CD4-positive, alpha-beta T cell treated with Interleukin-4 for 4 hours (primary cell): ENCODE data around the gene SYNPO.

ENCODE experiments used
- DNase-seq: peaks from one replicate; pipeline ENCODE4 v3.0.0-alpha.2; 2020

SYNPO gene

DNA sequence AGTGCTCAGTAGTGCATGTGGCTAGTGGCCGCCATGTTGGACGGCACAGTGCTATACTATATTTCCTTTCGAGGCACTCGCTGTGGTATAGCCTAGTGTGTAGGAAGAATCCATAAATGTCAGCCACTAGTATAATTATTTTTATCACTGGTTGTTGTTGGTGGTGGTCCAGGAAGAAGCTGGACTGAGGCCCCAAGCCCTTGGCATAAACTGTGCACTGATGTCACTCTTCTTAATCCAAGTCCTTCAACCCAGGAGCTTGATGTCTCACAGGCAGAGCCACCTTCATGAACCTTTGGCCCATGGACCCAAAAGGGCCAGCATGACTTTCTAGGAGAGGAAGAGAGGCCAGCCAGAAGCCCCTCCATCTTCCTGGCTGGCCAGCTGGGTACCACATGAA is 32.5 kb upstream of the SYNPO start:
- DNase-seq = no peak

DNA sequence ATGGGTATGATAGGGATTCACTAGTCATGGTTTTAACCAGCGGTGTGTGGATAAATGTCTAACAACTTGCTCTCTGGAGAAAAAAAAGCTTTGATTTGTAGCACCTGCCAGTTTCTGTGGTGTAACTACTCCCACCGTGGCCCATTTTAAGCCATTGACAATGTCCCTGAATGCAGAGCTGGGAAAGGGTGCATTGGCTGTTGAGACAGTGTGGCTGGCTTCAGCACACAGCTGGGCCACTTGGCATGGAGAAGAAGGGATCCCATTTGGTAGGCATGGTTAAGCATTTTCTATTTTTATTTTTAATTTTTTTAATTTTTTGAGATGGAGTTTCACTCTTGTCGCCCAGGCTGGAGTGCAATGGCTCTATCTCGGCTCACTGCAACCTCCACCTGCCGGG is 31.5 kb upstream of the SYNPO start:
- DNase-seq = no peak

DNA sequence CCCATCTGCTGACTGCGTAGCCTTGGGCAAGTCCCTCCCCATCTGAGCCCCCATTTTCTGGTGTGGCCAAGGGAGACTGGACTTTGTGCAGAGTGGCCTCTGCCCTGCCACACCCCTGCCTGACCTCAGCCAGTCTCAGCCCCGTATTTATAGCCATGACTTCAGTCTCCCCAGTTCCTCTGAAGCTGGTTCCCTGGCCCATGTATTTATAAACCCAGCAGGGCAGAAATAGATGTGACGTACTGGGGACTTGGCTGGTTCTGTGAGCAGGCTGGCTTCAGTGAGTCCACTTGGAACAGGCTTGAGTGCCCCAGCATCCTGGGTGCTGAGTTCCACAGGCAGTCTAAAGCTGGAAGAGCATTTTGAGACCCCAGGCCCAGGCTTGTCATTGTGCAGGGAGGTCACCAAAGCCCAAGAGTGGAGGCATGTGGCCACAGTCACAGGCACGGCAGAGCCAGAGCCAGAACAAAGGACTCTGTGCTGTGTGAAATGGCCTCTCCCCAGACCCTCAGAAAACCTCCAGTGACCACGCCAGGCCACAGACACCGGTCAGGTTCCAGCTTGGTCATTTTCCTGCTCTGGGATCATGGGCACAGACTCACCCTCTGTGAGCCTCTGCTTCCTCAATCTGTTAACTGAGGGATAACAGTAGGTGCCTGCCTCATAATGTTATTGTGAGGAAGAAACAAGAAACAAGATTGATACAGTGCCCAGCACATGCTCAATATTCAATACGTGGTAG is 30.4 kb upstream of the SYNPO start:
- DNase-seq = no peak

DNA sequence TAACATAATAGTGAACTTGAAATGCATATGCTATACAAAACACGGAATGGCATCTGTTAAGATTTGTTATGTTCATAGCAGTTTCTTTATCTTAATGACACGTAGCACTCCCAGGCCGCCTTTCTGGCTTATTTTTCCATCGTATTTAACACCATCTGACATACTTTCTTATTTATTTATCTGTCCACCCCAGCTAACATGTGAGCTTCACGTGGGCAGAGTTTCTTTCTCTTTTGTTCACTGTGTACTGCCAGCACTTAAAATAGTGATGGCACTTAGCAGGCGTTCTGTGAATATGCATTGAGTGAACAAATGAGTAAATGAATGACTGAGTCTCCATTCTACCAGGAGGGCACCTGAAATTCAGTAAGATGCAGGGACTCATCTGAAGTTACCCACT is 29.4 kb upstream of the SYNPO start:
- no peak for DNase-seq

DNA sequence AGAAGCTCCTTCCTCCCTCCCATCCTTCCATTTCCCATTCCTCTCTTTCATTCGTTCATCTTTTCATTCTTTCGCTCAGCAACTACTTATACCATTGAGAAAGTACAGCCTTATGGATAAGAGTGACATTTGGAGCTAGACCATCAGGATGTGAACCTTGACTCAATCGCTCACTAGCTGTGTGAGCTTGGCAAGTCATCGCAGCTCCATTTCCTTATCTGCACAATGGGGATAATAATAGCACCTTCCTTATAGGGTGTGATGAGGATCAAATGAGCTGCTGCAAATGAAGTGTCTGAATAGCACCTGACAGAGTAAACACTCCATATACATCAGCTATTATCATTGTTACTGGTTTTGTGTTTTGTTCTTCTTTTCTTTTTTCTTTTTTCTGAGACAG is 28.1 kb upstream of the SYNPO start:
- DNase-seq = no peak

DNA sequence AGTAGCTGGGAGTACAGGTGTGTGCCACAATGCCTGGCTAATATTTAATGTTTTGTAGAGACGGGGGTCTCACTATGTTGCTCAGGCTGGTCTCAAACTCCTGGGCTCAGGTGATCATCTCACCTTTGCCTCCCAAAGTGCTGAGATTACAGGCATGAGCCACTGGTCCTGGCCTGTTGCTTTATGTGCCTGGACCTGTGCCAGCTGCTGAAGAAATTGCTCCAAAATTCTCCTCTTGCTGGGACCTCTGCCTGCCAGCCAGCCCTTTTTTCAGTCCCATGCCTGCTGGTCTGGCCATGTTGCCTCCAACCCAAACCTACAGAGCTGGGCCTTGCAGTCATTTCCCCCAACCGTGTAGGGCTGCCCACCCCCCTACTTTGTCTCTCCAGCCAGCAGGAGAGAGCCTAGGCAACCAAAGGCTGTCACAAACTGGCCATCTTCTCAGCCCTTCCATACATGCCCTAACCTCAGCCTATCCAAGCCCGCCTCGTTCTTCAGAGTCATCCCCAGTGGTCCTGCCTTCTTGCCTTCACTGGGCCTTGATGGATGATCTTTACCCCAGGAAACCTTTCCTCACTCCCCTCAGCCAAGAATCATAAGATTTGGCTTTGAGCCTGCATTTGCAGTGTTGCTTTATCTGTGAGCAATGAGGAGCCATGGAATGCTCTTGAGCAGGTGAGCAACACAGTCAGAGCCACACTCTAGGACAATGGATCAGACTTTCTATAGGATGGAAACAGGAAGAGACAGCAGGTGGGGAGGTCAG is 27.4 kb upstream of the SYNPO start:
- DNase-seq = no peak

DNA sequence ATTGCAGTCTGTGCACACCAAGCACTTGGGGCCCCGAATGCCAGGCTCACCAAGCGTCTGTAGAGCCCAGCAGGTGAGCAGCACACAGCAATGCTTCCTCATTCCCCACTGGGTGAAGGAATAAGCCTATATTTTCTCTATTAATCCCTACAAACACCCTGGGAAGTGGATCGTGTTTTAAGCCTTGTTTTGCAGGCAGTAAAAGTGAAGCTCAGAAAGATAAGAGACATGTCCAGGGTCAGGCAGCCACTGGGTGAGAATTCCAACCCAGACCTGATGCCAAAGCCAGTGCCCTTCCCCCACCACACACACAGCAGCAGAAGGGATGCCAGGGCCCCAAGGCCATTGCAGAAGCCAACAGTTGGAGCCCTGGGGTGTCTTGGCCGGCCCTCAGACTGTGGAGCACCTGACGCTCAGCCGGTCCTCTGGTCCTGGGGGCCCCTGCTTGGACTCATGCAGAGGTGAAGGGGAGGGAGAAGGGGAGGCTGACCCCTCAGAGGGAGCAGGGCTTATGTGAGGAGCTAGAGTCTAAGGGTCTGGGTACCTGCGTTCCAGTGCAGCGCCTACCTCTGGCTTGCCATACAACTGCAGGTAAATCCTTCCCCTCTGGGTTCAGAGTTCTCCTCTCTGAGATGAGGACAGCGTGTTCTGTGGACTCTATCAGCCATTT is 26.3 kb upstream of the SYNPO start:
- no peak for DNase-seq

DNA sequence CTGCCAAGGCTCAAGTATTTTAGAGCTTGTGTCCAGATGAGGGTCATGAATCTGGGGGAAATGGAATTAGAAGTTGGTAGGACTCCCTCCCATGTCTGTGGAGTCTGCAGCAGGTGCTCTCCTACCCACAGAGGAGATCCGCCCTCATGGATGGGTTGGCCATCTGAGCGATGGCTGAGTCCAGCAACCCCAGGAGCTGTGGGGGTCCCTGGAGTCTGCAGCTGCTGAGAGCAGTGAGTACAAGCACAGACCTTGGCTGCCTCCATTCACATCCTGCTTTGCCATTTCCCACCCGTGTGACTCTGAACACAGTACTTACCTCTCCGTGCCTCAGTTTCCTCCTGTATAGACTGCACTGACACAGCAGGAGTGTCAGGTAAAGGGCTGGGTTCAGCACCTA is 25.8 kb upstream of the SYNPO start:
- no peak for DNase-seq

DNA sequence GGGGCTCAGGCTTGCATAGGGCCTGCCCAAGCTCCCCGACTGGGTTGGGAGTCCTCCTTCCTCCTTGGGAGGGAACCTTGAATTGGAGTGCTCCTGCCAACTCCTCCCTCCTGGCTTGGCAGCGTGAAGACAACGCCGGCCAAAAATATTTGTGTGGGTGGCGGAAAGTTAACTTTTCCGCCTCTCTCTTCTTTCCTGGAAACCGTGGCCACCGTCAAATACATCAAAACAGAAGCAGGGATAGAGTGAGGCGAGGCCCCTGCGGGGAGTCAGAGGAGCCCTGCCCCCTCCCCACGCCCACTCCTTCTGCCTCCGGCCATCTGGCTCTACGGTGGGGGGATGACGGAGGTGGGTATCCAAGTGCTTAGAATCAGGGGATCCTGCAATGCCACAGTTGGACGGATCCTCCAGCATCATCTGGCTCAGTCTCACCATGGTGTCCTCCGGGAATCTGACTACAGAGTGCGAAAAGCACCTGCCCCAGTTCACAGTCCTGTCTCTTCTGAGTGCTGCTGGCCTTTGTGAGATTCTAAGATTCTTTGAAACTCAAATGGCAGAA is 25.2 kb upstream of the SYNPO start:
- DNase-seq = no peak

DNA sequence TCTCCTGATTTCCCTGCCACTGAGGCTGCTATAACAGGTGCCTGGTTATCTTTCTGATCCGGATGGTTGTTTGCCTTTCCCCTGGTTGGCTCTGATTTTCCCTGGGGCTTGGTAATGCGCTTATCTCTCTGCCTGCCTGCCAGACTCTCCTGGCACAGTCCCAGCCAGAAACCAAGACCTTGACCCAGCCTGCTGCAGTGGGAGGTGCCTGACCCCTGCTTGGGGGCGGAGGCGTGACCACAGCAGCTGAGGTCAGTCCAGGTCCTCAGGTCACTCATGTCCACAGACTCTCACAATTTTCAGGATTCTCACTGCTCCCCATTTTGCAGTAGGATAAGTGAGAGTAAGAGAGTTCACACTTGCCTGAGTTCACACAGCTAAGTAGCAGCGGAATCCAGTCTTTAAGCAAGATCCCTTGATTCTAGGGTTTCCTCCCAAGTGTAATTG is 24.4 kb upstream of the SYNPO start:
- no peak for DNase-seq

DNA sequence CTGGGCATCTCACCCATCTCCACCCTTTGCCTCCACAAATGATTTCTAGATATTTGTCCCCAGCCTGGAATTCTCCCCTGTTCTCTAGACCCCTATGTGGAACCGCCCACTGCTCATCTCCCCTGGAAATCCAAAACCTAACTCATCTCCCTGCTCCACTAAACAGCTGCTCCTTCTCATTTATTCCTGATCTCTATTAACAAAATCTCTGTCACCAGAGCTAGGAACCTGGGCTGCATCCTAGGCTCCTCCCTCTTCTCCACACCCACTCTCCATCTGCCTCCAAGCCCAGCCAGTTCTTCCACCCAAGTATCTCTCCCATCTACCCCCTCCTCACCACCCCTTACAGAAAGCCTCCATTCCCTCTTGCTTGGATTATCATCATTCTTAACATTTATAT is 24.0 kb upstream of the SYNPO start:
- DNase-seq = no peak

DNA sequence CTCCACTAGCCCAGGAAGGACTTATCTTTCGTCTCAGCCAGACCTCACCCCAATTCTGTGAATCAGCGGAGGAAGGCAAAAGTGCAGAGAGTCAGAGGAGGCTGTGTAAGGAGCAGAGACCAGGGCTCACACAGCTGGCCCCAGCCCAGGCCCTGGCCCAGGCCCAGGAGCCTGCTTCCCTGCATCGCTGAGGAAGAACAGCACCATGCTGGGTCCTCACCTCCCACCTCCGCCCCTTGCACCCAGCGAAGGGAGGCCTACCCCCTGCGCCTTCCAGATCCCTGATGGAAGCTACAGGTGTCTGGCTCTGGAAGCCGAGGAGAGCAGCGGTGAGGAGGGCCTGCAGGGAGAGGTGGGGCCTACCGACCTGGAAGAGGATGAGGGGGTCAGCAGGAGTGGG is 22.3 kb upstream of the SYNPO start:
- DNase-seq = no peak

DNA sequence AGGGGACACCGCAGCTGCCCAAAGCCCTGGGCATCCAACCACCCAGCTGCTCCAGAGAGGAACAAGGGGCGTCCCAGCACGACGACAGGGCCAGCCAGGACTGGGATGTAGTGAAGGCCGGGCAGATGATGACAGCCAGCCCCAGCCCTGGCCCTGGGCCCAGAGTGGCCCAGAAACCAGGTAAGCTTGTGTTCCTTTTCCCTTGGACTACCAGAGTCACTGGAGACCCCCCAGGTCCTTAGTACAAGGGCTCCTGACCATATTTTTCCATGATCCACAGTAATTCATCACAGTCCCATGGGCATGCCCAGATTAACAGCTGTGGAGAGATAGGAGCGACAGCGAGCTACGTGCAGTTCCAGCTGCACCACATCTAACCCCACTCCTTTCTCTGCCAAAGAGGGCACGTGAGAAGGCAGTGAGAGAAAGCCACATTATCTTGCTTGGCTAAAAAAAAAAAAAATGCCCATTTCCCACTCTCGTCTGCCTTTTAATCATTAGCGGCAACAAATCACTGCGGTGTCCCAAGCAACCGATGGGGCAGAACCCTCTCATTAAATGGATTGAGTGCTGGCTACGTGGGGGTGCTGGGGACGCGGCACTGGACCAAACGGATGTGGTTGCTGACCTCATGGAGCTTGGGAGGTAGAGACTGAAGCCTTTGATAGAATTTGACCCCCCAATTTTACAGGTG is 21.7 kb upstream of the SYNPO start:
- no peak for DNase-seq

DNA sequence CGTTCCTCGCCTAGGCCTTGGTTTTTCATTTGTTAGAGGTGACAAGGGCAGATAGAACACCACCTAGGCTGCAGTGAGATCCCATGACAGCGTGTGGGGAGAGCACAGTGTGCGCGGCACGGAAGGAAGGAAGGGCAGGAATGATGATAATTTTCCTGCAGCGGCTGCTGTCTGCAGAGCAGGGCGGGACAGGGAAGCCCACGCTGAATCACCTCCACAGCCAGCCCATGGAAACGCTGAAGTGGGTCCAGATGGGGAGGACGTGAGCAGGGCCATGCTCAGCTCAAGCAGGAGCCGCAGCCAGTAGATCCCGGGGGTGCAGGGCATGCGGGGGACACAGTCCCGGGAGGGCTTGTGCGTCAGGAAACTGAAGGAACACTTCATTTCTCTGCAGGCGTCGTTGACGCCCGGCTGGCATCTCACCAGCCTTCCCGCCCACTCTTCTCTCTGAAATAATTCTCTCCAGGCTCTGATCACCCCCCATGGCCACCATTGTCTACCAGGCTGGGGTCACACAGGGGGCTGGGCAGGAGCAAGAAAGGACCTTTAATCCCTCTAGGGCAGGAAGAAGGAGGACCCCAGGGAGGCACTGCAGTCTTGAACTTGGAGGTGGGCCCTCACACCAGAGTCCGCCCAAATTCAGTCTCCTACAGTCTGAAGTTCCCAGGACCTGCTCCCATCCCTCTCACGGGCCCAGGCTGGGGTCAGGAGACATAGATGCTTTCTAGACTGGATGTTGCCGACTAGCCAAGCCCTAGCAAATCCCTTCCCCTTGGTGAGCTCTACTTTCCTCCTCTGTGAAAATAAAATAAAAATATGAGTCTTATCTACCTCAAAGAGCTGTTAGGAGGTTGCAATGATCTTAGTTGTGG is 20.9 kb upstream of the SYNPO start:
- DNase-seq = no peak

DNA sequence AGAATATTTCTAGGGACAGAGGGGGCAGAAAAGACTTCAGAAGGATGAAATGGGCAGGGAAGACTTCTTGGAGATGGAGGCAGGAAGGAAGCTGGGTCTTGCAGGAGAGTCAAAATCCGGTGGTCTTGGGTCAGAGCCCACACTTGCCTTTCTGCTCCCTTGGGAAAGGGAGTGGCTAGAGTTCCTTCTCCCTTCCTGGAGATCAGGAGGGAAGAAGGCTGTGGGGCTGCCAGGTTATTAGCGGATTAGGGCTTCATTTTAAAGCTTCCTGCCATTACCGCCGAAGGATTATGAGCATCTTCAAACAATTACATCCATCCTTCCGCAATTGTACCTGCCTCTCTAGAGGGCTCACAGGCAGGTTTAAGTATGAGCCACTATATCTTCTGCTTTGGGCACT is 19.2 kb upstream of the SYNPO start:
- DNase-seq = no peak

DNA sequence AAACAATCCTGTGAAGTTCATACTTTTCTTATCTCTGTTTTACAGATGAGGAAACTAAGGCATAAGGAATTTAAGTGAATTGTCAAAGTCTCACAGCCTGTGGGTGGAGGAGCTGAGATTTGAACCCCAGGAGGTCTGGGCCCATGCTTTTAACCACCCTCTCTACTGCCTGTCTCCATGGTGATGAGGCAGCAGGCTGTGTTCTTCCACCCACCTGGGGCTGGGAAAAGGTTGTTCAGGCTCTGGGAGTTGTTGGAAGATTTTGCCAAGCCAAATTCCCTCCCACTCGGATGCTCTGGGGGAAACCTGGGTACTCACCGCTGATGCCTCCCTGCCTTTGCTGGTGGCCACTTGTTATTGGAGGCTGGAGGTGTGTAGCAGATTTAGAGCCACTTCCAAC is 18.3 kb upstream of the SYNPO start:
- no peak for DNase-seq

DNA sequence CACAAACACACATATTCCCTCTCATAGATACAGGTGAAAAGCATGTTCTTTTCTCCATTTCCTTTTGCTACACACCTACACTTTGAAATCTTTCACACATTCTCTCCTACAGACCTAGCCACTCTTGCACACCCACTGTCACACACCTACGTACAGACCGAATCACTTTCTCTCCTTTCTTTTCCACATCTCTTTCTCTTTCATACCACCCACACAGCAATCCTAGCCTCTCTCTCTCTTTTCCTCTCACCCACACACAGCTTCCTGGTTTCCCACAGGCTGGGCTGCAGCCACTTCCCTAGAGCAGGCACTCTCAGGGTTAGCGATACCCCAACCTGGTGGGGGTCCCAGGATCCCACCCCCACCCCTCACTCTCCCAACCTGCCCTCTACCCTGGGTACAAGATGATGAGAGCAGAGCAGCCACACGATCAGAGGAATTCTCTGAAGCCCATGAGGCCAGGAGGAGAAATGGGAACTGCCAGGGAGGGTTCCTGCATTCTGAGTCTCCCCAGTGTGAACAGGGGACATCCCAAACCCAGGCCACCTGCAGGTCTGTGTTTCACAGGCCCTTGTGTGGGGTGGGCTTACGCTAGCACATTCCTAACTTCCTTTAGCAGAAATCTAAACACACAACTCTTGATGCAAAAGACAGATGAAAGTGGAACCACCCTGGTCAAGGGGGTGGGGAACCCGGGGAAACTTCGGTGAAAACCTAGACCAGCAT is 17.1 kb upstream of the SYNPO start:
- no peak for DNase-seq

DNA sequence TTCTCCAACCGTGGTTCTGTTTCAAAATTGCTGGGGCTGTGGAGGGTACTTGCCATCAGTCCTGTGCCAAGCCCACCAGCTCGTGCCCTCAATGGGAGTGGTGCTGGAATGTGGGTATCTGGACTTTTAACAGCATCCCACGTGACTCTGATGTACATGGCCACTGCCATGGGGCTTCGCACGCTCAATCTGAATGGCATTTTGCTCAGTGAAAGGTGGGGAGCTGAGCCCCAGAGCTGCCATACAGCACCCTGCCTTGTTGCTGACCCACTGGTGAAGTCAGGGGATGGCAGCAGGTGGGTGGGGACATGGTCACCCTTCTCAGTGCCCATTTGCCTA is 16.6 kb upstream of the SYNPO start:
- DNase-seq = no peak

DNA sequence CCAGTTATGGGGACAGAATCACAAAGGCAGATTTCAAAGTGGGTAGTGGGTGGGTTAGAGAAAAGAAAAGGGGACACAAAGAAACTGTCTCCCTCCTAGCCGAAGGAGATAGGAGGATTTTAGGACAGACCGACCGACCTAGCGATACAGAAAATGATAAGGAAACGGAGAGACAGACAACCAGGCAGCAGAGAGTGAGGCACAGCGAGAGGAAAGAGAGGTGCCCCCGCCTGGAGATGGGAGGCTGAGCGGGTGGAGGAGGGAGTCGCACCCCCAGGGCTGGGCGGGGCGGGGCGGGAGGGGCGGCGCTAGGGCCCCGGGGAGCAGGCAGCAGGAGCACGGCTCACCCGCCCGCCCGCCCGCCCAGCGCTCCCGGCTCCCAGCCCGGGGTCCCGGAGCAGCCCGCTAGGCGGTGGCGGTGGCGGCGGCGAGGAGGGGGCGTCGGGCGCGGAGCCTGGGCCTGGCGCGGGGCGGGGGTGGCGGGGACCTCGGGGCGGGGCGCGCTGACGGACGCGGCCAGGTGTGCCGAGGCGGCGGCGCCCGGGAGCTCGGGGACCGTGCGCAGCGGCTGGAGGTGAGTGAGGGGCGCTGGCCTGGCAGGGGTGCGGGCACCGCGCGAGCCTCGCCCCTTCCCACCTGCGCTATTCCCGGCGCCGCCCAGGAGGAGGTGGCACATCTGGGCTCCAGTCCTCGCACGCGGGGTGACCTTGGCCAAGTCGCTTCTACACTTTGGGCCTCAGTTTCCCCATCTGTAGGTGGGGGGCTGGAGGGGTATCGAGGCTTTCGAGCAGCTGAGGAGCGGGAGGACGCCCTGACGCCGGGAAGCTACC is 15.9 kb upstream of the SYNPO start:
- DNase-seq = no peak

DNA sequence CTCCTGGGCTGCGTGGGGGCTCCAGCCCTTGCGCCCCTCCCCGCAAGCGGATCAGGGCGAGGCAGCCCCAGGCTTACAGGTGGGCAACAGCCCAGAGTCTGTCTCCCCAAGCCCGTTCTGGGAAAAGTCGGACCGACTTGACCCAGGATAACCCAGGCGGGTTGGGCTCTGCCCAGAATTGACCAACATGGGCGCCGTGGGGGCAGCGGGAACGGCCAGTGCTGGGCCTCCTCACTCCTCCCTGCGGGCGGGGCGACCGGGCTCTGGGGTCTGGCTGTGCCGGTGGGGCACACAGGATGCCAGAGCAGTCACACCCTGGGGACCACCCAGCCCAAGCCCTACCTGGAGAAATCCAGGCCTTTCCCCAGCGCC is 15.3 kb upstream of the SYNPO start:
- no peak for DNase-seq
